Stimulated activated memory B cell treated with anti-CD40 and anti-IgM and Interleukin-4, amounts not matched to agents 10 μg/mL and 1 μg/mL and 100 μg/mL, for 72 hours (primary cell): ENCODE data around the gene OR8D2.
"Not testable (repeated sequence)": the region's sequence is repeated elsewhere in the genome, so short reads cannot be mapped to it uniquely, and the experiment has no call there.

Source experiments
- ATAC-seq: fragments of 150-1000 bp; cut with Tn5 transposase; 2 replicates; pipeline ENCODE4 v1.10.0; 2021
- H3K27ac Mint-ChIP-seq: one replicate; pipeline ENCODE4 v1.8.0; 2022; ENCODE audit warnings: mild to moderate bottlenecking, mixed read lengths
- H3K27me3 Mint-ChIP-seq: one replicate; pipeline ENCODE4 v1.8.0; 2022; ENCODE audit warnings: mixed read lengths
- H3K36me3 Mint-ChIP-seq: one replicate; pipeline ENCODE4 v1.8.0; 2022; ENCODE audit warnings: mixed read lengths
- H3K4me1 Mint-ChIP-seq: one replicate; pipeline ENCODE4 v1.8.0; 2022; ENCODE audit warnings: mixed read lengths
- H3K4me3 Mint-ChIP-seq: one replicate; pipeline ENCODE4 v1.8.0; 2022; ENCODE audit warnings: mild to moderate bottlenecking, moderate library complexity, mixed read lengths
- H3K9me3 Mint-ChIP-seq: one replicate; pipeline ENCODE4 v1.8.0; 2022; ENCODE audit warnings: mixed read lengths

OR8D2 gene

GRCh38 chr11:124310721-124311120, 9.3 kb downstream of the OR8D2 start:
- H3K4me3 Mint-ChIP-seq = no peak overlapping the region
- no peaks in the 10 kb centered on the region for H3K36me3 Mint-ChIP-seq
- ATAC-seq = no peak
- no peaks in the 10 kb centered on the region for H3K9me3 Mint-ChIP-seq
- H3K4me1 Mint-ChIP-seq = no peaks in the 10 kb centered on the region
- no peak overlapping the region for H3K27ac Mint-ChIP-seq
- H3K27me3 Mint-ChIP-seq = peaks cover 10% of the 10 kb centered on the region

- H3K27me3 Mint-ChIP-seq = peaks cover 10% of the 10 kb centered on the region
- no peaks in the 10 kb centered on the region for H3K9me3 Mint-ChIP-seq
- no peak overlapping the region for H3K4me3 Mint-ChIP-seq
- H3K4me1 Mint-ChIP-seq = no peaks in the 10 kb centered on the region
- ATAC-seq = no peak
- no peak overlapping the region for H3K27ac Mint-ChIP-seq
- no peaks in the 10 kb centered on the region for H3K36me3 Mint-ChIP-seq
Observed at GRCh38 chr11:124307093-124307492, 12.9 kb downstream of the OR8D2 start.

GRCh38 chr11:124302347-124303125, 17.5 kb downstream of the OR8D2 start:
- no peaks in the 10 kb centered on the region for H3K9me3 Mint-ChIP-seq
- H3K4me3 Mint-ChIP-seq = no peak overlapping the region
- H3K27me3 Mint-ChIP-seq = peaks cover 17% of the 10 kb centered on the region
- no peaks in the 10 kb centered on the region for H3K4me1 Mint-ChIP-seq
- no peaks in the 10 kb centered on the region for H3K36me3 Mint-ChIP-seq
- H3K27ac Mint-ChIP-seq = no peak overlapping the region
- ATAC-seq = no peak

DNA sequence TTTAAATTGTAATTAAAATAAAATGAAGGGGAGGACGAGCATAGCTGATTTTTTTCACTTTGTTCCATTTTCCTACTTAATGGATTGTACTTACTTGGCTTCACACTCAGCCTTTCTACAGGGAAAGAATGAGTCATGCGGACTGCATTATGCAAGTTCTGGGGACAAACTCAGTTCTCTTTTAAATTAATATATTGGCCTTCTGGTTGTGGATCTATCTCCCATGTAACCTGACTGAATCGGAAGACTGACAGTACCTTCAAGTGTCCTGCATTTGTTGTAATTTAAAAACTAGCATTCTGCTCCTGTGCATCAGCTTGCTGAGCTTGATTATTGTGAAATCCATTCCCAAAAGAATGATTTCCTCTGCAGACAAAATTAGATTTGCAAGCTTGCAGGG, 18.4 kb downstream of the OR8D2 start:
- H3K4me1 Mint-ChIP-seq = no peaks in the 10 kb centered on the region

DNA sequence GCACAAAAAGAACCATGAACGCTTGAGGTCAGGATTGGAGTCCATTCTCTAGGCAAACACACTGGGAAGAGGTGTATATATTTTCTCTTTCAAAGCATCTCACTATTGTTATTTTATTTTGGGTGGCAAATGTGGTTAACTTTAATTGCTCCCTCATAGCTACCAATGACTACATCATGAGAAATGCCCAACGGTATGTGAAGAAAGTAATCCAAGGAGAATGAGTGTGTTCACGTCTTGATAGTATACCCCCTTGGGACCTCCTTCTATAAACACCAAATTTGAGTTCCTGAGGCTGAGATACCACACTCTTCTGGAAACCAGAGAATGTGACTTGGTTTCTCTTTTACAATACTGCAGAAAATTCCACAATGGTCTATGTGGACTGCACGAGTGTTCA, 22.1 kb downstream of the OR8D2 start:
- no peak overlapping the region for H3K27ac Mint-ChIP-seq
- no peak for ATAC-seq
- H3K4me3 Mint-ChIP-seq = no peak overlapping the region
- H3K36me3 Mint-ChIP-seq = no peaks in the 10 kb centered on the region
- no peaks in the 10 kb centered on the region for H3K4me1 Mint-ChIP-seq
- no peaks in the 10 kb centered on the region for H3K9me3 Mint-ChIP-seq
- peaks cover 8% of the 10 kb centered on the region for H3K27me3 Mint-ChIP-seq

More for the DNA sequence above, 18.4 kb downstream of the OR8D2 start:
- Mint-ChIP-seq H3K36me3 (no peaks in the 10 kb centered on the region), H3K4me3 (no peak overlapping the region), H3K9me3 (no peaks in the 10 kb centered on the region), H3K27me3 (peaks cover 13% of the 10 kb centered on the region), H3K27ac (no peak overlapping the region)
- ATAC-seq = no peak

DNA sequence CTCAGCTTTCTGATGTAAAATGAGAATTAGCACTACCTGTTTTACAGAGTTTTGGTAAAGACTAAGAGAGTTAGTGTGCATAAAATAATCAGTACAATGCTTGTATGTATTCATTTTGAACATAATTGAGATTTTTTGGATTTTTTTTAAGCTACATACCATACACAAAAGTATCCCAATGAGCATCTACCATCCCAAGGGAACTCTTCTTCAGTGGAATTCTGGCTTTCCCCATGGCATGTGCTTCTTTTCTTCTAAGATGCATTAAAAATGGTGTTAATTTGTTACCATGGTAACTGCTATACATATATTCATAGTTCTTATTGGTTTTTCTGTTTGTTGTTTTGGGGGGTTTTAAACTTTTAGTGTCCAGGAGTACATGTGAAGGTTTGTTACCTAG, 24.0 kb downstream of the OR8D2 start:
- ATAC-seq = no peak
- Mint-ChIP-seq H3K27me3 (peaks cover 8% of the 10 kb centered on the region), H3K9me3 (no peaks in the 10 kb centered on the region), H3K4me1 (no peaks in the 10 kb centered on the region), H3K36me3 (no peaks in the 10 kb centered on the region), H3K4me3 (no peak overlapping the region), H3K27ac (no peak overlapping the region)

DNA sequence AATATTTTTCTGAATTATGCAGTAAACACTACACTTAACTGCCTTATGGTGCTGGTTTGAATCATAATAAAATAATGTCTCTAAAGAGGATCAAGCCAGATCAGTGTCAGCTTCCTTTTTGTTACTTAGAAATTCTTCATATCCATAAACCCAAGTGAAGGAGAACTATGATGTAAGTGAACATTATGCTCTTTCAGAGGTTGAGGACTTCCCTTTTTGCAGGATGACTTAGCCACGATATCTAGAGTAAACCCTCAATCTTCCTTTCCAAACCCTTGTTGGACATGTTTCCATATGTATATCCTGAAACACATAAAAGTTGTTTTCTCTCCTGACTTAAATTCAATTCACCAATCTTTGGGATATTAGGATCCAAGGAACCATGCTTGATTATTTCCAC, 25.3 kb downstream of the OR8D2 start:
- ATAC-seq = no peak
- no peak overlapping the region for H3K4me3 Mint-ChIP-seq
- H3K4me1 Mint-ChIP-seq = no peaks in the 10 kb centered on the region
- no peaks in the 10 kb centered on the region for H3K36me3 Mint-ChIP-seq
- no peak overlapping the region for H3K27ac Mint-ChIP-seq
- H3K27me3 Mint-ChIP-seq = peaks cover 2% of the 10 kb centered on the region
- H3K9me3 Mint-ChIP-seq = peaks cover 5% of the 10 kb centered on the region

- Mint-ChIP-seq H3K36me3 (no peaks in the 10 kb centered on the region), H3K27me3 (no peaks in the 10 kb centered on the region), H3K27ac (no peak overlapping the region), H3K4me3 (no peak overlapping the region), H3K4me1 (peaks cover 11% of the 10 kb centered on the region), H3K9me3 (peaks cover 24% of the 10 kb centered on the region)
- no peak for ATAC-seq
Observed at GRCh38 chr11:124285610-124286344, 34.2 kb downstream of the OR8D2 start.

GRCh38 chr11:124278261-124278660, 41.7 kb downstream of the OR8D2 start:
- Mint-ChIP-seq H3K9me3 (peaks cover 15% of the 10 kb centered on the region), H3K27me3 (peaks cover 14% of the 10 kb centered on the region), H3K27ac (no peak overlapping the region), H3K4me3 (no peak overlapping the region), H3K4me1 (no peaks in the 10 kb centered on the region), H3K36me3 (no peaks in the 10 kb centered on the region)
- ATAC-seq = no peak

DNA sequence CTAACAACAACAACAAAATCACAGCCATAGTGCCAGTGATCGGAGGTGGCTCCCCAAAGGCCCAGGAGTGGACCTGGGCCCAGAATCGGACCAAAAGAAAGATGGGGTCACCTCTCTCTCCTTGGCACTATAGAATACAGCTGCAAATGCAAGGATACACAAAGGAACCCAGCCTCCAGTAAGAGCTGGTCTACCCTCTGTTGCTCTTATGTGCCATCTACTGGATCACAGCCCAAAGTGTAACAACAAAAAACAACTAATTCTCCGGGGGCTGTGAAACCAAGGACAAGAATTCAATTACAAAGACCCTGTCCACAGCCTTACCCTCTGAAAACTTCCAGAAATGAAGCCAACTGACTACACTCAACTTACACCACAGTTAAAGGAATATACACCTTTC, 42.2 kb downstream of the OR8D2 start:
- Mint-ChIP-seq H3K9me3 (peaks cover 13% of the 10 kb centered on the region), H3K27me3 (peaks cover 14% of the 10 kb centered on the region), H3K4me3 (no peak overlapping the region), H3K4me1 (no peaks in the 10 kb centered on the region), H3K27ac (no peak overlapping the region), H3K36me3 (no peaks in the 10 kb centered on the region)
- no peak for ATAC-seq

- peaks cover 13% of the 10 kb centered on the region for H3K9me3 Mint-ChIP-seq
- no peak overlapping the region for H3K4me3 Mint-ChIP-seq
- H3K36me3 Mint-ChIP-seq = no peaks in the 10 kb centered on the region
- no peak overlapping the region for H3K27ac Mint-ChIP-seq
- H3K4me1 Mint-ChIP-seq = no peaks in the 10 kb centered on the region
- ATAC-seq = no peak
- H3K27me3 Mint-ChIP-seq = peaks cover 14% of the 10 kb centered on the region
Observed at GRCh38 chr11:124277207-124277606, 42.8 kb downstream of the OR8D2 start.

- ATAC-seq = no peak
- no peak overlapping the region for H3K27ac Mint-ChIP-seq
- no peaks in the 10 kb centered on the region for H3K36me3 Mint-ChIP-seq
- no peak overlapping the region for H3K4me3 Mint-ChIP-seq
- H3K9me3 Mint-ChIP-seq = peaks cover 7% of the 10 kb centered on the region
- H3K27me3 Mint-ChIP-seq = peaks cover 14% of the 10 kb centered on the region
- H3K4me1 Mint-ChIP-seq = no peaks in the 10 kb centered on the region
Observed at GRCh38 chr11:124276081-124276480, 43.9 kb downstream of the OR8D2 start.

DNA sequence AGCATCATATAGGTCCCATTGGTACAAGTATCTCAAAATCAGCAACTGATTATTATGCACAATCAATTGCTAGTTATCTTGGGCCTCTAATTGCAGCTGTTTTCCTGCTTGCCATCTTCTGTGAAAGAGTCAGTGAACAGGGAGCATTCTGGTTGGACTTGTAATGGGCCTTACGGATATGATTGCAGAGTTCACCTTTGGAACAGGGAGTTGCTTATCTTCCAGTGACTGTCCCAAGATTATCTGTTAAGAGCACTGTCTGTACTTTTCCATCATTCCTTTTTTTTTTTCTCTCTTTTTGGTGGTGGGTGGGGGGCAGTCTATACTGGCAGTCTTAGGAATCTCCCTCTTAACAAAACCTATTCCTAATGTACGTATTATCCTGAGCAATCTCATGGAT, 46.0 kb downstream of the OR8D2 start:
- no peaks in the 10 kb centered on the region for H3K9me3 Mint-ChIP-seq
- H3K27me3 Mint-ChIP-seq = peaks cover 14% of the 10 kb centered on the region
- H3K4me3 Mint-ChIP-seq = no peak overlapping the region

DNA sequence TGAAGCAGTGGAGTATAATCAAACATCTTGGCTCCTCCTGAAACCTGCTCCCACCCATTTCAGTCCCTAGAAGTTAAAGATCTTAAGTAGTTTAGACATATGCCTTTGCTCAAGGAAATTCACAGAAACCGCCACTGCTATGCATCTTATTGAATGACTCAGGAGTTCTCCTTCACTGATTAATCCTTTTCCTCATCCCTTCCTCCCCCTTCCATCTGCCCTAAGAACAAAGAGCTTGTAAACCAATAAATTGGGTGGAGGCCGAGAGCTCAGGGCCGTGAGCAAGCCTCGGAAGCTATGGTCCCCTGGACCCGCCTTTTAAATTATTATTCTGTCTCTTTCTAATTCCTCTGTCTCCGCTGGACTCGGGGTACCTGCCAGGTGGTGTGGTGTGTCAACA, 49.1 kb downstream of the OR8D2 start:
- not testable (repeated sequence) for H3K27me3 Mint-ChIP-seq, H3K4me1 Mint-ChIP-seq, H3K9me3 Mint-ChIP-seq, ATAC-seq, H3K36me3 Mint-ChIP-seq, H3K27ac Mint-ChIP-seq, H3K4me3 Mint-ChIP-seq

More for the DNA sequence above, 46.0 kb downstream of the OR8D2 start:
- no peak for ATAC-seq
- H3K4me1 Mint-ChIP-seq = no peaks in the 10 kb centered on the region
- no peaks in the 10 kb centered on the region for H3K36me3 Mint-ChIP-seq
- H3K27ac Mint-ChIP-seq = no peak overlapping the region
